ENCODE data around the gene CCDC8.

Gene CCDC8, protein sequence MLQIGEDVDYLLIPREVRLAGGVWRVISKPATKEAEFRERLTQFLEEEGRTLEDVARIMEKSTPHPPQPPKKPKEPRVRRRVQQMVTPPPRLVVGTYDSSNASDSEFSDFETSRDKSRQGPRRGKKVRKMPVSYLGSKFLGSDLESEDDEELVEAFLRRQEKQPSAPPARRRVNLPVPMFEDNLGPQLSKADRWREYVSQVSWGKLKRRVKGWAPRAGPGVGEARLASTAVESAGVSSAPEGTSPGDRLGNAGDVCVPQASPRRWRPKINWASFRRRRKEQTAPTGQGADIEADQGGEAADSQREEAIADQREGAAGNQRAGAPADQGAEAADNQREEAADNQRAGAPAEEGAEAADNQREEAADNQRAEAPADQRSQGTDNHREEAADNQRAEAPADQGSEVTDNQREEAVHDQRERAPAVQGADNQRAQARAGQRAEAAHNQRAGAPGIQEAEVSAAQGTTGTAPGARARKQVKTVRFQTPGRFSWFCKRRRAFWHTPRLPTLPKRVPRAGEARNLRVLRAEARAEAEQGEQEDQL

DNA sequence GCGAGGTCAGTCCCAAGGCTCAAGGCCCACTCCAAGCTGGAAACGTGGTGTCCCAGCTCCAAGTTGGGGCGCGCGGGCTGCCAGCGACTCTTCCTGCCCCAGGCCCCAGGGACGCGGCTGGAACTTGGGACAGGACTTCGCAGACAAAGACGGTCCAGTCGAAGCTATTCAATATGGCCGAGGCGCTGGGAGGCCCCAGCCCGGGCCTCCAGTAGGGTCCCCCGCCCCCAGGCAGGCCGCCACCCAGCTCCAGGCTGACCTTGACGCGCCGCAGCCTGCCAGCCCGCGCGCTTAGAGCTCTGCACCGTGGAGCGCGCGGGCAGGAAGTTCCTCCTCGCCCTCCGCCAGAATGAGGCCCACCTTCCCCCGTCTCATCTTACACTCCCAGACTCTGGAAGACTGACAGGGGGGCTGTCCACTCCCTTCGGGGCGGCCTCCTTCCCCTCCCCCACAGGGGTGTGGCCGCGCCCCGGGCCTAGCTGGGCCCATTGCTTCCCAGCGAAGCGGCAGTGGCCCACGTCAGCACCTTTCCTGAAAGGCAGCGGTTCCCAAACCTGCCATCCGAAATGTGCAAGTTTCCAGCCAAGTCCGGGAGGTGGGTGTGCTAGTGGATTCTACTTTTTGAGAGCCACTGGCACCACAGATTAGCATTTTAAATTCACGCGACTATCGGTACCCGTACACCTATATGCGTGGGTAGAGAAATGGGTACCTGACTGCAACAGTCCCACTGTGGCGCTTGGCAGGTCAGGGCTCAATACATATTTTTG, at the start of gene CCDC8:
CCDC8 (minus strand) TSS at position 303 of the 770 bp plus-strand sequence. CDS start 754 bp downstream, outside the sequence.
- TF ChIP-seq ZFX (IDR thresholded peaks at IDR 0.05; ENCODE audit: borderline replicate concordance) = no peak
- TF ChIP-seq, protein P1, sequence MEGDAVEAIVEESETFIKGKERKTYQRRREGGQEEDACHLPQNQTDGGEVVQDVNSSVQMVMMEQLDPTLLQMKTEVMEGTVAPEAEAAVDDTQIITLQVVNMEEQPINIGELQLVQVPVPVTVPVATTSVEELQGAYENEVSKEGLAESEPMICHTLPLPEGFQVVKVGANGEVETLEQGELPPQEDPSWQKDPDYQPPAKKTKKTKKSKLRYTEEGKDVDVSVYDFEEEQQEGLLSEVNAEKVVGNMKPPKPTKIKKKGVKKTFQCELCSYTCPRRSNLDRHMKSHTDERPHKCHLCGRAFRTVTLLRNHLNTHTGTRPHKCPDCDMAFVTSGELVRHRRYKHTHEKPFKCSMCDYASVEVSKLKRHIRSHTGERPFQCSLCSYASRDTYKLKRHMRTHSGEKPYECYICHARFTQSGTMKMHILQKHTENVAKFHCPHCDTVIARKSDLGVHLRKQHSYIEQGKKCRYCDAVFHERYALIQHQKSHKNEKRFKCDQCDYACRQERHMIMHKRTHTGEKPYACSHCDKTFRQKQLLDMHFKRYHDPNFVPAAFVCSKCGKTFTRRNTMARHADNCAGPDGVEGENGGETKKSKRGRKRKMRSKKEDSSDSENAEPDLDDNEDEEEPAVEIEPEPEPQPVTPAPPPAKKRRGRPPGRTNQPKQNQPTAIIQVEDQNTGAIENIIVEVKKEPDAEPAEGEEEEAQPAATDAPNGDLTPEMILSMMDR (IDR thresholded peaks at IDR 0.05) = no peak
- H3K27ac ChIP-seq = no peak within 1 kb of the TSS

DNA sequence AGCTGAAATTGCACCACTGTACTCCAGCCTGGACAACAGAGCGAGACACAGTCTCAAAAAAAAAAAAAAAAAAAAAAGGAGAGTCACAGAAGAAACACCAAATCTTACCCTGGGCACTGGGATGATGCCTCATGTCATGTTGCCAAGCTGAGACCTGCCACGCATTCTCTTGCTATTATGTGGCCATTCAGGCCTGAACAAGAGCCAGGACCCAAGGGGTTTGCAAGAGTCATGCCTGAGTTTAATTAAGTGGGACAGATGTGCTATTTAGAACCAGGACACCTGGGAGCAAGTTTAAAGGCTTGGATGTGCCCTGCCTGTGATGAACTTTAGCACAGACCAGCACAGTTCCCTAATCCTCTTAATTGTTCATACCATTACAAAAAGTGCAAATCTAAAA, 48.2 kb upstream of the CCDC8 start:
- H3K27ac ChIP-seq = no peak overlapping the region
- TF ChIP-seq ZFX (IDR thresholded peaks at IDR 0.05; ENCODE audit: borderline replicate concordance) = no peak
- TF ChIP-seq, protein P1 (IDR thresholded peaks at IDR 0.05) = no peak

DNA sequence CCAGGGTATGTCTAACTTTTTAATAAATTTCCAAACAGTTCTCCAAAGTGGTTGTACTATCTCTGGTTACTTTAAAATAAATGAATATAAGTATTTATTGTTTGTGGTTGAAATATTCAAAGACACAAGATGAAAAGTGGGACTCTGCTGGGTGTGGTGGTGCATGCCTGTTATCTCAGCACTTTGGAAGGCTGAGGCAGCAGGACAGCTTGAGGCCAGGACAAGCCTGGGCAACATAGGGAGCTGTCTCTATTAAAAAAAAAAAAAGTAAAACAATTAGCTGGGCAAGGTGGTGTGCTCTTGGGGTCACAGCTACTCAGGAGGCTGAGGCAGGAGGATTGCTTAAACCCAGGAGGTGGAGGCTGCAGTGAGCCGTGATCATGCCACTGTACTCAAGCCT, 47.6 kb upstream of the CCDC8 start:
- TF ChIP-seq, protein P1 (IDR thresholded peaks at IDR 0.05) = no peak
- TF ChIP-seq ZFX (IDR thresholded peaks at IDR 0.05; ENCODE audit: borderline replicate concordance) = no peak
- no peak overlapping the region for H3K27ac ChIP-seq

DNA sequence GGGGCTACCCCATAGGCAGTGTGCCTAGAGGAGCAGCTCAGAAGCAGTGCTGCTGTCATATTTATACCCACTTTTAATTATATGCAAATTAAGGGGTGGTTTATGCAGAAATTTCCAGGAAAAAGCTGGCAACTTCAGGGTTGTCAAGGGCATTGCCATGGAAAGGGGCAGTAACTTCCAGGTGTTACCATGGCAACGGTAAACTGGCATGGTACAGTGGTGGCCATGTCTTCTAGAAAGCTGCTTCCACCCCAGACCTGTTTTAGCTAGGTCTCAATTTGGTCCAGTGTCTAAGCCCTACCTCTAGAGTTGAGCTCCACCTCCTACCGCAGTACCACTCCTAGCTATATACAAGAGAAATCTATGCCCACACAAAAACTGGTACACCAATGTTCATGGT, 46.7 kb upstream of the CCDC8 start:
- H3K27ac ChIP-seq = no peak overlapping the region
- TF ChIP-seq, protein P1 (IDR thresholded peaks at IDR 0.05) = no peak
- TF ChIP-seq ZFX (IDR thresholded peaks at IDR 0.05; ENCODE audit: borderline replicate concordance) = no peak

DNA sequence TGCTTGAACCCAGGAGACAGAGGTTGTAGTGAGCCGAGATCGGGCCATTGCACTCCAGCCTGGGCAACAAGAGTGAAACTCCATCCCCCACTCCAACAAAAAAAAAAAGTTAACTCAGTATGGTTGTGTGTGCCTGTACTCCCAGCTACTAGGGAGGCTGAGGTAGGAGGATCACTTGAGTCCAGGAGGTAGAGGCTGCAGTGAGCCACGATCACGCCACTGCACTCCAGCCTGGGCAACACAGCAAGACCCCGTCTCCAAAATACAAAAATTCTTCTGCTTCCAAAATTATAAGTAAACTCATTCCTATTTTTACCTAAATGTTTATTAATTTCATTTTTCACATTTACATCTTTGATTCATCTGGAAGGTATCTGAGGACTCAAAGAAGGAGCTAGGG, 43.6 kb upstream of the CCDC8 start:
- TF ChIP-seq, protein P1 (IDR thresholded peaks at IDR 0.05) = no peak
- no peak for TF ChIP-seq ZFX (IDR thresholded peaks at IDR 0.05; ENCODE audit: borderline replicate concordance)
- H3K27ac ChIP-seq = no peak overlapping the region

DNA sequence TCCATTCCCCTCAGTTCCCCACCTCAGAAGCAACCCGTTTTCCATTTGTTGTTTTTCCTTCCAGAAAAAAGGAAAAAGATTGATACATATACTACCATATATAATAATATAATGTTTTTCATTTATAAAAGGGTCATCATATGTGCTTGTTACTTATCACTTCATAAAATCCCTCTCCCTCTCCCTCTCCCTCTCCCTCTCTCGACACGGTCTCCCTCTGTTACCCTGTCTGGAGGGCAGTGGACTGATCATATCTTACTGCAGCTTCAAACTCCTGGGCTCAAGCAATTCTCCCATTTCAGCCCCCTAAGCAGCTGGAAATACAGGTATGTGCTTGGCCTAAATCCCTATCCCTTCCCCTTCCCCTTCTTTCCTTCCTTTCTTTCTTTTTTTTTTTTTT, 40.9 kb upstream of the CCDC8 start:
- TF ChIP-seq ZFX (IDR thresholded peaks at IDR 0.05; ENCODE audit: borderline replicate concordance) = no peak
- TF ChIP-seq, protein P1 (IDR thresholded peaks at IDR 0.05) = no peak

More for the DNA sequence above, 40.9 kb upstream of the CCDC8 start:
- H3K27ac ChIP-seq = no peak overlapping the region
